ENCODE measurements around the gene COL19A1. TPM values are rescaled to one million over a fixed set of nuclear protein-coding genes. Genes with fewer than 3 reads are reported as not detected.
A peak's percentile ranks its signal among the peaks of the same experiment; 100 is the strongest.

Gene COL19A1
- total RNA-seq, 1 experiment from 2014 or later = not detected

DNA sequence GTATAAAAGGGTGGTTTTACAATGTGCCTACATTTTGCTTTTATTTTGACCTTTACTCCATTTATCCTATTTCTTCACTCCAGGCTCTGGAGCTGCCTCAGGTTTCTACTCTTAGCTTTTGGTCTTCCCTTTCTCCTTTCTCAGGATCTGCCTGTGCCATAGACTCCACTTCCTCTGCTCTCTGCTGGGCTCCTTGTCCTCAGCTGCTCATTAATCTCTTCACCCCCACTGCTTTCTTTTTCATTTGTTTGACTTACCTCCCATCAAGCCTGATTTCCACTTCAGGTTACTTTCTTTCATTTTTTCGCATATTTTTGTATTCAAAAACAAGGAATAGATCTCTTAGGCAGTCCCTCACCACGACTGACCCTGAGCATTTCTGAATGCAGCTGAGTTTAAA lies 106.8 kb downstream of the COL19A1 start:
- H3K27ac Mint-ChIP-seq (ENCODE audit: low read depth, unreplicated experiment) = no peak overlapping the region
- intact Hi-C loops (cut with micrococcal nuclease) = no loop called here
- ChIA-PET CTCF (interaction anchor here (1.1 kb wide), 1 partner anchor 13 kb away, joined by 3 read pairs; no protein-coding TSS in a partner anchor), POLR2A (no interaction called here)
- peaks cover 78% of the 10 kb centered on the region for H3K27me3 Mint-ChIP-seq (ENCODE audit: insufficient read depth, unreplicated experiment)
- H3K36me3 Mint-ChIP-seq (ENCODE audit: insufficient read depth, unreplicated experiment) = no peaks in the 10 kb centered on the region
- no peak for DNase-seq (ENCODE audit: unreplicated experiment)
- no TSS peak for BruUV-seq (replicated peaks)
- peaks cover 4% of the 10 kb centered on the region for H3K4me1 Mint-ChIP-seq (ENCODE audit: insufficient read depth, unreplicated experiment)
- H3K4me3 Mint-ChIP-seq (ENCODE audit: unreplicated experiment) = no peak overlapping the region
- TF ChIP-seq, protein P1, sequence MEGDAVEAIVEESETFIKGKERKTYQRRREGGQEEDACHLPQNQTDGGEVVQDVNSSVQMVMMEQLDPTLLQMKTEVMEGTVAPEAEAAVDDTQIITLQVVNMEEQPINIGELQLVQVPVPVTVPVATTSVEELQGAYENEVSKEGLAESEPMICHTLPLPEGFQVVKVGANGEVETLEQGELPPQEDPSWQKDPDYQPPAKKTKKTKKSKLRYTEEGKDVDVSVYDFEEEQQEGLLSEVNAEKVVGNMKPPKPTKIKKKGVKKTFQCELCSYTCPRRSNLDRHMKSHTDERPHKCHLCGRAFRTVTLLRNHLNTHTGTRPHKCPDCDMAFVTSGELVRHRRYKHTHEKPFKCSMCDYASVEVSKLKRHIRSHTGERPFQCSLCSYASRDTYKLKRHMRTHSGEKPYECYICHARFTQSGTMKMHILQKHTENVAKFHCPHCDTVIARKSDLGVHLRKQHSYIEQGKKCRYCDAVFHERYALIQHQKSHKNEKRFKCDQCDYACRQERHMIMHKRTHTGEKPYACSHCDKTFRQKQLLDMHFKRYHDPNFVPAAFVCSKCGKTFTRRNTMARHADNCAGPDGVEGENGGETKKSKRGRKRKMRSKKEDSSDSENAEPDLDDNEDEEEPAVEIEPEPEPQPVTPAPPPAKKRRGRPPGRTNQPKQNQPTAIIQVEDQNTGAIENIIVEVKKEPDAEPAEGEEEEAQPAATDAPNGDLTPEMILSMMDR (IDR thresholded peaks at IDR 0.05; ENCODE audit: unreplicated experiment) = no peak
- H3K9me3 Mint-ChIP-seq (ENCODE audit: unreplicated experiment) = no peaks in the 10 kb centered on the region

- H3K27me3 Mint-ChIP-seq (ENCODE audit: insufficient read depth, unreplicated experiment) = peaks cover 81% of the 10 kb centered on the region
- no TSS peak for BruUV-seq (replicated peaks)
- H3K9me3 Mint-ChIP-seq (ENCODE audit: unreplicated experiment) = no peaks in the 10 kb centered on the region
- no peak overlapping the region for H3K4me3 Mint-ChIP-seq (ENCODE audit: unreplicated experiment)
- CTCF ChIA-PET = interaction anchor here (0.6 to 1.1 kb wide), 2 partner anchors 14 to 890 kb away, joined by 3 to 4 read pairs; no protein-coding TSS in a partner anchor
- intact Hi-C loops (cut with micrococcal nuclease) = no loop called here
- H3K27ac Mint-ChIP-seq (ENCODE audit: low read depth, unreplicated experiment) = no peak overlapping the region
- TF ChIP-seq, protein P1 (IDR thresholded peaks at IDR 0.05; ENCODE audit: unreplicated experiment) = no peak
- peaks cover 4% of the 10 kb centered on the region for H3K4me1 Mint-ChIP-seq (ENCODE audit: insufficient read depth, unreplicated experiment)
- H3K36me3 Mint-ChIP-seq (ENCODE audit: insufficient read depth, unreplicated experiment) = no peaks in the 10 kb centered on the region
- no peak for DNase-seq (ENCODE audit: unreplicated experiment)
- POLR2A ChIA-PET = no interaction called here
Measured at GRCh38 chr6:69973763-69974162, 107.4 kb downstream of the COL19A1 start.

- peak; percentile 38 for DNase-seq (ENCODE audit: unreplicated experiment)
- ChIA-PET CTCF (interaction anchor here (0.6 kb wide), 1 partner anchor 890 kb away, joined by 4 read pairs; no protein-coding TSS in a partner anchor), POLR2A (no interaction called here)
- no TSS peak for BruUV-seq (replicated peaks)
- Mint-ChIP-seq H3K9me3 (ENCODE audit: unreplicated experiment) (no peaks in the 10 kb centered on the region), H3K4me3 (ENCODE audit: unreplicated experiment) (no peak overlapping the region), H3K4me1 (ENCODE audit: insufficient read depth, unreplicated experiment) (peaks cover 4% of the 10 kb centered on the region), H3K27ac (ENCODE audit: low read depth, unreplicated experiment) (no peak overlapping the region), H3K36me3 (ENCODE audit: insufficient read depth, unreplicated experiment) (no peaks in the 10 kb centered on the region), H3K27me3 (ENCODE audit: insufficient read depth, unreplicated experiment) (peaks cover 77% of the 10 kb centered on the region)
- intact Hi-C loops (cut with micrococcal nuclease) = no loop called here
- TF ChIP-seq, protein P1 (IDR thresholded peaks at IDR 0.05; ENCODE audit: unreplicated experiment) = no peak
Measured at GRCh38 chr6:69974193-69974592, 107.8 kb downstream of the COL19A1 start.

- ChIA-PET POLR2A (no interaction called here), CTCF (no interaction called here)
- intact Hi-C loops (cut with micrococcal nuclease) = no loop called here
- TF ChIP-seq, protein P1 (IDR thresholded peaks at IDR 0.05; ENCODE audit: unreplicated experiment) = no peak
- Mint-ChIP-seq H3K4me3 (ENCODE audit: unreplicated experiment) (no peak overlapping the region), H3K4me1 (ENCODE audit: insufficient read depth, unreplicated experiment) (peaks cover 4% of the 10 kb centered on the region), H3K27me3 (ENCODE audit: insufficient read depth, unreplicated experiment) (peaks cover 68% of the 10 kb centered on the region), H3K36me3 (ENCODE audit: insufficient read depth, unreplicated experiment) (no peaks in the 10 kb centered on the region), H3K9me3 (ENCODE audit: unreplicated experiment) (no peaks in the 10 kb centered on the region), H3K27ac (ENCODE audit: low read depth, unreplicated experiment) (no peak overlapping the region)
- no peak for DNase-seq (ENCODE audit: unreplicated experiment)
- no TSS peak for BruUV-seq (replicated peaks)
Measured at GRCh38 chr6:69976591-69977090, 110.3 kb downstream of the COL19A1 start.
